NCI-H2081 treated with DMSO at 0.1 percent for 48 hours (cell line): ENCODE measurements around the gene SP3.
A peak's percentile ranks its signal among the peaks of the same experiment; 100 is the strongest.
"Not testable (repeated sequence)": the region's sequence is repeated elsewhere in the genome, so short reads cannot be mapped to it uniquely, and the experiment has no call there.

ENCODE experiments used
- DNase-seq: peaks from one replicate; lab custom pipeline; 2025; lab: John Stamatoyannopoulos, UW

Gene SP3

GRCh38 chr2:173891315-173892037 is 73.7 kb downstream of the SP3 start:
- no peak for DNase-seq

GRCh38 chr2:173889464-173889863 is 75.7 kb downstream of the SP3 start:
- not testable (repeated sequence) for DNase-seq

- no peak for DNase-seq
These were observed 78.6 kb downstream of the SP3 start for GRCh38 chr2:173886613-173887012.

- no peak for DNase-seq
These were observed 81.0 kb downstream of the SP3 start for GRCh38 chr2:173884025-173884802.

GRCh38 chr2:173881886-173882285 is 83.3 kb downstream of the SP3 start:
- DNase-seq = no peak

- DNase-seq = peak; percentile 8
These were observed 83.7 kb downstream of the SP3 start for GRCh38 chr2:173881461-173881860.

GRCh38 chr2:173880561-173880960 is 84.6 kb downstream of the SP3 start:
- DNase-seq = no peak

GRCh38 chr2:173876833-173877413 is 88.2 kb downstream of the SP3 start:
- DNase-seq = no peak

GRCh38 chr2:173874894-173875237 is 90.3 kb downstream of the SP3 start:
- DNase-seq = no peak

GRCh38 chr2:173874003-173874893 is 90.9 kb downstream of the SP3 start:
- DNase-seq = no peak

- DNase-seq = no peak
These were observed 92.5 kb downstream of the SP3 start for GRCh38 chr2:173872714-173873113.

GRCh38 chr2:173869244-173870229 is 95.6 kb downstream of the SP3 start:
- no peak for DNase-seq

GRCh38 chr2:173868406-173868805 is 96.8 kb downstream of the SP3 start:
- DNase-seq = no peak

- DNase-seq = no peak
These were observed 98.1 kb downstream of the SP3 start for GRCh38 chr2:173866874-173867618.

GRCh38 chr2:173865971-173866873 is 99.0 kb downstream of the SP3 start:
- DNase-seq = no peak

GRCh38 chr2:173862612-173863217 is 102.5 kb downstream of the SP3 start:
- no peak for DNase-seq

- DNase-seq = no peak
These were observed 104.6 kb downstream of the SP3 start for GRCh38 chr2:173860566-173860965.

- no peak for DNase-seq
These were observed 105.1 kb downstream of the SP3 start for GRCh38 chr2:173860082-173860481.

GRCh38 chr2:173858291-173858731 is 106.9 kb downstream of the SP3 start:
- DNase-seq = no peak
